GM12873 (cell line): ENCODE measurements around the gene WT1.

ENCODE experiments used
- CTCF ChIP-seq: IDR thresholded peaks from 2 replicates; pipeline ENCODE4 v1.5.1; 2012; ENCODE audit warnings: low read depth, mild to moderate bottlenecking, moderate library complexity, low read length, control low read depth; ENCODE audit not compliant: insufficient read depth; ENCODE audit errors: missing control alignments

Gene WT1

DNA sequence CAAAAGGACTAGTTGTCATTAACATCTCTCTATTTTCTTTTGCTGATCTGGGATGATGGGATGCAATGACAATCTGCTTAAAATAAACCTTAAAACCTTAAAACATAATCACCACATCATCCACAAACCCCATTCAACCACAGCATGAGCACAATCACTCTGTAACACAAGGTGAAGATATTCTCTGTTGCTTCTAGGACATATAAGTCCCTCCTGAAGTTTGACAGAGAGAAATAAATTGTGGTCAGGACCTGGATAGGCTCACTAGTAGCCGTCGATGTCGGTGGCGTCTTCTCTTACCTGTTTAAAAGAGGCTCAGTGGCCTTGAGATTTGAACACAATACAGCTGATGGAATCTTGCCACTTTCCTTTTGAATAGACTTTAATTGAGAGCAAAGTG lies 47.9 kb downstream of the WT1 start:
- TF ChIP-seq CTCF, result no peak

GRCh38 chr11:32386770-32387377 lies 48.5 kb downstream of the WT1 start:
- no peak for TF ChIP-seq CTCF

DNA sequence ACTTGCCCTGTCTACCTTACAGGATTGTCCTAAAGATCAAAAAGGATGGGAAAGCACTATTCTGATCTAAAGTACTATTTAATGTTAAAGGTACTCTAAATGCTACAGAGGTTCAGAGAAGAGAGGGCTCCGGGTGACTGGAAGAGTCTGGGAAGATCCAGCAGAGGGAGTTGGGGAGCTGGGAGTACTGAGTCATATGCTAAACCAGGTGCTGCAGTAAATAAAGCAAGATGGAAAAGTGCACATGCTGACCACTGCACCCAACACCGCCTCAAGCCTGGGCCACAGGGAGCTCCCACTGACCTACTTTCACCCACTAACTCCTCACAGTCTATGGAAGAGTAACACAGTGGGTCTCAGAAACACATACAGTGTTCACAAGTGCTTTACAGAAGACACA lies 49.3 kb downstream of the WT1 start:
- TF ChIP-seq CTCF, result peak; percentile 18

DNA sequence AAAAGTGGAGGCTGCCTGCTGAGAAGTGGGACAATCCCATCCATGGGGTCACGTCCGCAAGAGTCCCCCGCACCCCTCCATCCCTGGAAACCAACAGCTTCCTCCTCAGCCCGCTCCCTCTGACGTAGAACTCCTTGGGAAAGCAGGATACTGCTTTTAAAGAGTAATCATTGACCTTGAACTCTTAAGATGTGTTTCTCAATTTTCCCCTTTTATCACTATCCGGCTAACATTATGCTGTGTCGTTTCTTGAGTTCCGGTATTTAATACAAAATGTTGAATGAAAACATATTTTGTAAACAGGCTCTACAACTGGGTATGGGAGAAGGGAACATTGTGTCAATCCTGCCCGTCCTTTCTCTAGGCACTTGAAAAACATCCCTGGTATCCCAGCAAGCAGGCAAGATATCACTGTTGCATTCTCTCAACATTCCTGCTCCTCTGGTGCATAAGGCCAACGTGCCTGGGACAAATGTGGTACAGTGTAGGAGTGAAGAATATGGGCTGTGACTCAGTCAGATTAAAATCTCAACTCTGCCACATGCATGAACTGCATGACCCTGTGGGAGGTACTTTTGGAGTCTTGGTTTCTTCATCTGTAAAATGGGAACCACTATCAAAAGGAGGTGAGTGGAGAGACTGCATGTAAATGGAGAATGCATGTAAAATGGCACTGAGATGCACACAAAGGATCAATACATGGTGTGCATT lies 52.8 kb downstream of the WT1 start:
- TF ChIP-seq CTCF, result no peak

DNA sequence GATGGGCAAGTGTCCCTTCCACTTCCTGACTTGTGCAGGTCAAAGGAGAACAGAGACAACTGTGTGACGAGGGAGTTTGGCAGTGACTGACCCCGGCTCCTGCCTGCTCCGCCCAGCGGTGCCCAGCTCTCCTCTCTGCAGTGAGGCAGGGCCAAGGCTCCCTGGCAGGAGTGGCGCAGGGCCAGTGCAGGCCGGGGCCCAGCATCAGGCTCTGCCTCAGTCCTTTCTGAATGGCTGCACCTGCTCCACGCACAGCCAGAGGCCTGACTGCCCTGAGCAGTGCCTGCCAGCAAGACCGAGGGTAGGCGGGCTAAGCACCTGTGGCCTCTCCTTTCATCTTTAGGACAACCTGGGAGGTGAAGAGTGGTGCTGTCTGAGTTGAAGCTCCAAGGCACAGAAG lies 54.2 kb downstream of the WT1 start:
- no peak for TF ChIP-seq CTCF

DNA sequence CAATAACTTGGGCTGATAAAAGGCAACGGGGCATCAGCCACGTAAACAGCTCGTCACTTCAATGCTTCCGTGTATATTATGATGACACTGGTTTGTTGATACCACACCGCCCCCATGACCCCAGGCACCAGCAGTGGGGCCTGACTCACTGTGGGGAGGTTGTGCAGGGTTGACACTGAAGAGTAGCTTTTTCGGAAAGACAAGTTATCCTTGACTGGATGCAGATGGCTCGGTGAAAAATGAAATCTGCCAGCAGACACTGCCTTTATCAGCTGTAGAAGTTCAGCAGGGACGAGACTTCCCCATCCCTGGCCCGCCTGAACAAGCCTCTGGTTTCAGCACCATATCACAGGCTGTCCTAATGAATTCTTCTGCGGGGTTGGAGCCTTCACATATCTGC lies 55.6 kb downstream of the WT1 start:
- no peak for TF ChIP-seq CTCF

DNA sequence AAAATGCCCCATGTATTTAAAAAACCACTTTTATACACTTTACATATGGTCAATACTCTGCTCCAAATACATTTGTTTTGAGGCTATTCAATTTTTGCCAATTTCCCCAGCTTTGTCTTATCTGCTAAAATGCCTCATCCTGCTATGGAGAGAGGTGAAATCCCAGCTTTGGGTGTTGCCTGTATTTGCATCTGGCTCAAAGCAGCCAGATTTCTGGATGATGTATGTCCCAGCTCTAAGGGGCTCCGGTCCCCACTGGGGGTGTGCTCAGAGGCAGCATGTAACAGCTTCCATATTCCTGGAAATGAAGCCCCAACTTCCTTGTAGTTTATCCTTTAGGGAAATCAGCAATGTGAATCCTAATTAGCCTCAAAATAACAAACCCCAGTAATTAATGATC lies 59.5 kb downstream of the WT1 start:
- TF ChIP-seq CTCF, result no peak
